Small intestine (tissue), 7 donors: ENCODE results near the gene GALNT17. TPM values are rescaled to one million over a fixed set of nuclear protein-coding genes. Genes with fewer than 3 reads are reported as not detected.

Source experiments
- DNase-seq, 2 donors: peaks; one replicate each; pipeline versions ENCODE4 v3.0.0 to v3.0.0-alpha.2; 2013
- FAIRE-seq: peaks from 2 replicates; lab custom pipeline; 2012; peaks lifted over from hg19 to GRCh38; lab: Jason Lieb, UNC
- H3K27ac ChIP-seq, 3 donors: one replicate each; pipeline ENCODE4 v1.5.1; 2013; ENCODE audit warnings: low read length in 2 of 3, mild to moderate bottlenecking in 2 of 3, control low read depth in 1 of 3, inconsistent platforms in 1 of 3, low read depth in 1 of 3, moderate library complexity in 1 of 3
- H3K27me3 ChIP-seq, 3 donors: one replicate each; pipeline ENCODE4 v1.6.1; 2013; ENCODE audit warnings: low read length in 3 of 3, inconsistent platforms in 1 of 3; ENCODE audit not compliant: control insufficient read depth in 3 of 3, insufficient read depth in 3 of 3
- H3K36me3 ChIP-seq, 3 donors: one replicate each; pipeline ENCODE4 v1.6.1; 2013; ENCODE audit warnings: low read length in 3 of 3, inconsistent platforms in 1 of 3, low read depth in 1 of 3, mild to moderate bottlenecking in 1 of 3, moderate library complexity in 1 of 3; ENCODE audit not compliant: control insufficient read depth in 3 of 3, insufficient read depth in 2 of 3
- H3K4me1 ChIP-seq, 3 donors: one replicate each; pipeline ENCODE4 v1.6.1; 2013; ENCODE audit warnings: low read length in 2 of 3, inconsistent platforms in 1 of 3, low read depth in 1 of 3, mild to moderate bottlenecking in 1 of 3, moderate library complexity in 1 of 3; ENCODE audit not compliant: control insufficient read depth in 3 of 3, insufficient read depth in 2 of 3
- H3K4me3 ChIP-seq, 3 donors: one replicate each; pipeline ENCODE4 v1.5.1; 2013; ENCODE audit warnings: low read length in 3 of 3, control low read depth in 1 of 3, inconsistent platforms in 1 of 3, low read depth in 1 of 3, mild to moderate bottlenecking in 1 of 3, moderate library complexity in 1 of 3
- H3K9me3 ChIP-seq, 2 donors: one replicate each; pipeline ENCODE4 v1.6.1; 2013; ENCODE audit warnings: low read depth in 1 of 2, low read length in 1 of 2; ENCODE audit not compliant: control insufficient read depth in 2 of 2, insufficient read depth in 1 of 2
- WGBS, 3 donors: extraction: QIAGEN DNeasy Blood & Tissue Kit; methylation state at CpG; one replicate each; pipeline ENCODE4 v1.1.7; 2013; 5-methylcytosine and 5-hydroxymethylcytosine counted together
- polyA plus RNA-seq, 4 donors: library from polyadenylated mRNA; stranded (reverse) in 3 of 4; unstranded in 1 of 4; fragments of 200-250 nt in 3 of 4; fragments of 120-200 nt in 1 of 4; gene quantifications; one replicate each; pipeline versions ENCODE4 v1.2.1 to v1.2.3, GENCODE V29; 2013
- donor health status: healthy with polysubstance abuse.
- donor health status: control.
- donor health status: control.
- donor health status: Bipolar disorder and iron deficiency.
- donor health status: healthy.

GALNT17 gene
- polyA plus RNA-seq, 4 donors: 0.34 to 2.9 (median 0.54) TPM; not detected in 1

- Histone ChIP-seq H3K9me3 (no peaks in the 10 kb centered on the region), H3K27ac (no peak overlapping the region), H3K4me1 (no peaks in the 10 kb centered on the region), H3K27me3 (no peaks in the 10 kb centered on the region), H3K36me3 (no peaks in the 10 kb centered on the region), H3K4me3 (no peak overlapping the region)
- DNase-seq (no peak), FAIRE-seq (no peak)
- 56 to 79% (median 68%) methylated on average over 6 of the region's 6 CpGs for WGBS, 3 donors
These were observed 350.3 kb downstream of the GALNT17 start for GRCh38 chr7:71482284-71482683.

- H3K27me3 ChIP-seq: no peaks in the 10 kb centered on the region
- FAIRE-seq (no peak), DNase-seq (no peak)
- no peak overlapping the region for H3K27ac ChIP-seq
- no peaks in the 10 kb centered on the region for H3K4me1 ChIP-seq
- no peaks in the 10 kb centered on the region for H3K36me3 ChIP-seq
- WGBS, 3 donors: 79 to 91% (median 82%) methylated on average over 3 of the region's 3 CpGs
- no peak overlapping the region for H3K4me3 ChIP-seq
- no peaks in the 10 kb centered on the region for H3K9me3 ChIP-seq
These were observed 352.4 kb downstream of the GALNT17 start for GRCh38 chr7:71484380-71484779.

GRCh38 chr7:71485586-71485985 lies 353.6 kb downstream of the GALNT17 start:
- DNase-seq (no peak), FAIRE-seq (no peak)
- Histone ChIP-seq H3K9me3 (no peaks in the 10 kb centered on the region), H3K4me3 (no peak overlapping the region), H3K27me3 (no peaks in the 10 kb centered on the region), H3K27ac (no peak overlapping the region), H3K4me1 (no peaks in the 10 kb centered on the region), H3K36me3 (no peaks in the 10 kb centered on the region)
- WGBS, 3 donors: 84 to 92% (median 90%) methylated on average over 3 of the region's 3 CpGs

- no peaks in the 10 kb centered on the region for H3K4me1 ChIP-seq
- H3K36me3 ChIP-seq: no peaks in the 10 kb centered on the region
- DNase-seq (no peak), FAIRE-seq (no peak)
- H3K27me3 ChIP-seq: no peaks in the 10 kb centered on the region
- H3K9me3 ChIP-seq: no peaks in the 10 kb centered on the region
- WGBS, 3 donors: 69 to 85% (median 73%) methylated on average over 5 of the region's 5 CpGs
- H3K4me3 ChIP-seq: no peak overlapping the region
- no peak overlapping the region for H3K27ac ChIP-seq
These were observed 354.5 kb downstream of the GALNT17 start for GRCh38 chr7:71486414-71486813.

GRCh38 chr7:71486856-71487628 lies 355.1 kb downstream of the GALNT17 start:
- no peak overlapping the region for H3K27ac ChIP-seq

GRCh38 chr7:71488308-71488707 lies 356.4 kb downstream of the GALNT17 start:
- Histone ChIP-seq H3K9me3 (no peaks in the 10 kb centered on the region), H3K27ac (no peak overlapping the region), H3K36me3 (no peaks in the 10 kb centered on the region), H3K4me1 (no peaks in the 10 kb centered on the region), H3K4me3 (no peak overlapping the region), H3K27me3 (no peaks in the 10 kb centered on the region)
- 59 to 73% (median 67%) methylated on average over 2 of the region's 2 CpGs for WGBS, 3 donors
- no peak for DNase-seq
- FAIRE-seq: no peak

More at GRCh38 chr7:71486856-71487628, 355.1 kb downstream of the GALNT17 start:
- no peak for DNase-seq
- Histone ChIP-seq H3K4me3 (no peak overlapping the region), H3K9me3 (no peaks in the 10 kb centered on the region), H3K4me1 (no peaks in the 10 kb centered on the region), H3K27me3 (no peaks in the 10 kb centered on the region), H3K36me3 (no peaks in the 10 kb centered on the region)
- FAIRE-seq: no peak
- WGBS, 3 donors: 60 to 72% (median 71%) methylated on average over 6 of the region's 6 CpGs

GRCh38 chr7:71491336-71491735 lies 359.4 kb downstream of the GALNT17 start:
- H3K4me1 ChIP-seq: no peaks in the 10 kb centered on the region
- DNase-seq: no peak
- no peaks in the 10 kb centered on the region for H3K36me3 ChIP-seq
- no peak for FAIRE-seq
- H3K27ac ChIP-seq: no peak overlapping the region
- H3K9me3 ChIP-seq: no peaks in the 10 kb centered on the region
- no peak overlapping the region for H3K4me3 ChIP-seq
- H3K27me3 ChIP-seq: no peaks in the 10 kb centered on the region
- WGBS, 3 donors: 80 to 95% (median 88%) methylated on average over 6 of the region's 6 CpGs

GRCh38 chr7:71495828-71496227 lies 363.9 kb downstream of the GALNT17 start:
- no peaks in the 10 kb centered on the region for H3K9me3 ChIP-seq
- no peaks in the 10 kb centered on the region for H3K4me1 ChIP-seq
- H3K27ac ChIP-seq: no peak overlapping the region
- H3K4me3 ChIP-seq: no peak overlapping the region
- no peak for DNase-seq
- no peak for FAIRE-seq
- no peaks in the 10 kb centered on the region for H3K27me3 ChIP-seq
- no peaks in the 10 kb centered on the region for H3K36me3 ChIP-seq
- 80 to 84% (median 81%) methylated on average over 4 of the region's 4 CpGs for WGBS, 3 donors
